ENCODE results near the gene SLC22A23. TPM values are rescaled to one million over a fixed set of nuclear protein-coding genes. Genes with fewer than 3 reads are reported as not detected.

The SLC22A23 gene
- total RNA-seq, 1 experiment from 2014 or later: 6.8 TPM

DNA sequence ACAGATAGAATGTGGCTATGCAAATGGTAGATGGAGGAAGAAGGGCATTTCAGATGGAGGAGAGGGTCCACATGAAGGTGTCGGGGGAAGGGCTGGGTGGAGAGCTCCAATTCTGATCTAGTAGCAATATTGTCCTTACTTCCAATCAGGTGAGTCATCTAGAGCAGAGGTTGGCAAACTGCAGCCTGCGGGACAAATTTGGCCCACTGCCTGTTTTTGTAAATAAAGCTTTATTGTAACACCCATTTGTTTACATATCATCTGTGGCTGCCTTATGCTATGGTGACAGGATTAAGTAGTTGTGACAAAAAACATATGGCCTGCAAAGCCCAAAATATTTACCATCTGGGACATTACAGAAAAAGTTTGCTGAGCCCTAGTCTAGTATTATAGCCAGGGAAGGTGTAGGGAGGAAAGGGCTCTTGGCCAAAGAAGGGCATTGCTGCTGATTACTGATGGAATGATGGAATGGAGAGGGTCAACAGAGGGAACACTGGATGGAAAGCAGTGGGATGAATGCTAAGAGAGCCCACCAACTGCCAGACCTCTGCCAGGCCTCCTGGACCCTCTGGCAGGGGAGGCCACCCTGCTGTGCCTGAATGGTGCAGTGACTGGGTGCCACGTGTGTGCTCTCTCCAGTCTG lies 79.8 kb downstream of the SLC22A23 start:
- no peak overlapping the region for H3K4ac ChIP-seq (ENCODE audit: low read depth, low read length)
- TF ChIP-seq, protein P1, sequence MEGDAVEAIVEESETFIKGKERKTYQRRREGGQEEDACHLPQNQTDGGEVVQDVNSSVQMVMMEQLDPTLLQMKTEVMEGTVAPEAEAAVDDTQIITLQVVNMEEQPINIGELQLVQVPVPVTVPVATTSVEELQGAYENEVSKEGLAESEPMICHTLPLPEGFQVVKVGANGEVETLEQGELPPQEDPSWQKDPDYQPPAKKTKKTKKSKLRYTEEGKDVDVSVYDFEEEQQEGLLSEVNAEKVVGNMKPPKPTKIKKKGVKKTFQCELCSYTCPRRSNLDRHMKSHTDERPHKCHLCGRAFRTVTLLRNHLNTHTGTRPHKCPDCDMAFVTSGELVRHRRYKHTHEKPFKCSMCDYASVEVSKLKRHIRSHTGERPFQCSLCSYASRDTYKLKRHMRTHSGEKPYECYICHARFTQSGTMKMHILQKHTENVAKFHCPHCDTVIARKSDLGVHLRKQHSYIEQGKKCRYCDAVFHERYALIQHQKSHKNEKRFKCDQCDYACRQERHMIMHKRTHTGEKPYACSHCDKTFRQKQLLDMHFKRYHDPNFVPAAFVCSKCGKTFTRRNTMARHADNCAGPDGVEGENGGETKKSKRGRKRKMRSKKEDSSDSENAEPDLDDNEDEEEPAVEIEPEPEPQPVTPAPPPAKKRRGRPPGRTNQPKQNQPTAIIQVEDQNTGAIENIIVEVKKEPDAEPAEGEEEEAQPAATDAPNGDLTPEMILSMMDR (conservative IDR thresholded peaks at IDR 0.05): no peak
- no peak overlapping the region for H3K56ac ChIP-seq (ENCODE audit: insufficient read length, low read depth, low read length)
- H3K79me1 ChIP-seq (ENCODE audit: insufficient read depth, low read depth, low read length, poor library complexity, severe bottlenecking): no peaks in the 10 kb centered on the region
- Mint-ChIP-seq H3K27ac (no peak overlapping the region), H3K9me3 (no peaks in the 10 kb centered on the region), H3K4me3 (no peak overlapping the region), H3K36me3 (ENCODE audit: insufficient read depth in 1 of 3, low read depth in 3 of 3) (peaks cover 0 to 2% (median 0%) of the 10 kb centered on the region in 3 experiments; a peak in 2 of 7 replicates), H3K27me3 (ENCODE audit: low read depth) (no peaks in the 10 kb centered on the region), H3K4me1 (peaks cover 20 to 21% of the 10 kb centered on the region in 2 experiments)
- DNase-seq: no peak
- H2BK120ac ChIP-seq (ENCODE audit: low read depth, low read length, poor library complexity, severe bottlenecking): no peak overlapping the region
- H2BK20ac ChIP-seq (ENCODE audit: low read depth, low read length, poor library complexity, severe bottlenecking): no peak overlapping the region
- H3K9ac ChIP-seq (ENCODE audit: extremely low read depth, insufficient read length, low read length): no peak overlapping the region
- H3K79me2 ChIP-seq (ENCODE audit: insufficient read depth, low read length): no peaks in the 10 kb centered on the region
- no peak overlapping the region for H2BK15ac ChIP-seq (ENCODE audit: low read depth, low read length)
- H3K18ac ChIP-seq (ENCODE audit: insufficient read length, low read depth, low read length): peak overlapping the region; percentile 6
- no peak overlapping the region for H2BK5ac ChIP-seq (ENCODE audit: insufficient read length, low read length)
- no peak overlapping the region for H2AK5ac ChIP-seq (ENCODE audit: insufficient read length, low read length)
- no peak overlapping the region for H4K91ac ChIP-seq (ENCODE audit: insufficient read length, low read depth, low read length)
- no peaks in the 10 kb centered on the region for H3K27me3 ChIP-seq (ENCODE audit: insufficient read depth, low read length)
- no peak overlapping the region for H3K14ac ChIP-seq (ENCODE audit: insufficient read depth, low read length)
- no peak overlapping the region for H3T11ph ChIP-seq (ENCODE audit: low read length)
- H4K20me1 ChIP-seq (ENCODE audit: control insufficient read depth, insufficient read depth, insufficient read length): no peaks in the 10 kb centered on the region
- no peak overlapping the region for H4K8ac ChIP-seq (replicated peaks; ENCODE audit: insufficient read length, low read depth, low read length)
- H3K4me2 ChIP-seq (ENCODE audit: insufficient read depth, insufficient read length, low read length): no peak overlapping the region
- H4K5ac ChIP-seq (ENCODE audit: insufficient read length, low read depth, low read length): no peak overlapping the region
- no peak overlapping the region for H2AFZ ChIP-seq (ENCODE audit: low read length)
- H3K4me1 ChIP-seq (ENCODE audit: insufficient read depth, low read length): no peaks in the 10 kb centered on the region
- no peaks in the 10 kb centered on the region for H3K23me2 ChIP-seq (ENCODE audit: insufficient read length, low read depth, low read length, poor library complexity, severe bottlenecking)
- H2BK12ac ChIP-seq (ENCODE audit: insufficient read length, low read depth, low read length): no peak overlapping the region
- no peak overlapping the region for H3K23ac ChIP-seq (ENCODE audit: insufficient read length, low read depth, low read length)
- WGBS (ENCODE audit: extremely low coverage, insufficient read length, low lambda C conversion rate): no CpG with 5 or more reads among the region's 3 CpGs
- H3K27ac ChIP-seq (ENCODE audit: insufficient read length, low read depth, low read length): no peak overlapping the region
- H3K9me3 ChIP-seq (ENCODE audit: control insufficient read depth, low read depth, low read length): no peaks in the 10 kb centered on the region
